ENCODE results near the gene RASA2.

RASA2 gene

GRCh38 chr3:141653847-141654246 is 167.0 kb downstream of the RASA2 start:
- no peaks in the 10 kb centered on the region for H3K4me1 ChIP-seq (ENCODE audit: control insufficient read depth, low read depth, low read length)
- no peaks in the 10 kb centered on the region for H3K36me3 ChIP-seq (ENCODE audit: control insufficient read depth, low read depth, low read length)
- no peak overlapping the region for H3K9ac ChIP-seq (ENCODE audit: low read length)
- no peak overlapping the region for H3K4me3 ChIP-seq (ENCODE audit: low read length)
- H3K27ac ChIP-seq (ENCODE audit: low read length) = no peak overlapping the region
- H3K9me3 ChIP-seq (ENCODE audit: control insufficient read depth, low read depth, low read length) = peaks cover 5% of the 10 kb centered on the region
- H3K27me3 ChIP-seq (ENCODE audit: control insufficient read depth, insufficient read depth, low read length) = peaks cover 13% of the 10 kb centered on the region

DNA sequence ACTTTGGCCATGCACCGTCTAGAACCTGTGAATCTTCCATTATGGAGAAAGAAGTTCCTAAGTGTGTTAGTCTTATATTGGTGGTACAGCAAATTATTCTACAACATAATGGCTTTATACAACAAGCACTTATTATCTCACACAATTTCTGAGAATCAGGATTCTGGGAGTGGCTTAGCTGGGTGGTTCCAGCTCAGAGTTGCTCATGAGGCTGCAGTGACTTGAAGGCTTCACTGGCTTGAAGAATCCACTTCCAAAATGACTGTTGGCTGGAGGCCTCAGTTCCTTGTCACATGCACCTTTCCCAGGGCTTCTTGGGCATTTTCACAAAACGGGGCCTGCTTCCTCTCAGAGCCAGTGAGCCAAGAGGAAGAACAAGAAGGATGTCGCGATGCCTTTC is 169.0 kb downstream of the RASA2 start:
- no peaks in the 10 kb centered on the region for H3K36me3 ChIP-seq (ENCODE audit: control insufficient read depth, low read depth, low read length)
- H3K9ac ChIP-seq (ENCODE audit: low read length) = no peak overlapping the region
- peaks cover 5% of the 10 kb centered on the region for H3K9me3 ChIP-seq (ENCODE audit: control insufficient read depth, low read depth, low read length)
- no peaks in the 10 kb centered on the region for H3K4me1 ChIP-seq (ENCODE audit: control insufficient read depth, low read depth, low read length)
- H3K27ac ChIP-seq (ENCODE audit: low read length) = no peak overlapping the region
- H3K27me3 ChIP-seq (ENCODE audit: control insufficient read depth, insufficient read depth, low read length) = peaks cover 33% of the 10 kb centered on the region
- H3K4me3 ChIP-seq (ENCODE audit: low read length) = no peak overlapping the region

- no peak overlapping the region for H3K27ac ChIP-seq (ENCODE audit: low read length)
- H3K4me3 ChIP-seq (ENCODE audit: low read length) = no peak overlapping the region
- H3K9me3 ChIP-seq (ENCODE audit: control insufficient read depth, low read depth, low read length) = peaks cover 5% of the 10 kb centered on the region
- no peak overlapping the region for H3K9ac ChIP-seq (ENCODE audit: low read length)
- H3K36me3 ChIP-seq (ENCODE audit: control insufficient read depth, low read depth, low read length) = no peaks in the 10 kb centered on the region
- H3K27me3 ChIP-seq (ENCODE audit: control insufficient read depth, insufficient read depth, low read length) = peaks cover 38% of the 10 kb centered on the region
- H3K4me1 ChIP-seq (ENCODE audit: control insufficient read depth, low read depth, low read length) = no peaks in the 10 kb centered on the region
Measured at GRCh38 chr3:141656771-141657170, 169.9 kb downstream of the RASA2 start.

DNA sequence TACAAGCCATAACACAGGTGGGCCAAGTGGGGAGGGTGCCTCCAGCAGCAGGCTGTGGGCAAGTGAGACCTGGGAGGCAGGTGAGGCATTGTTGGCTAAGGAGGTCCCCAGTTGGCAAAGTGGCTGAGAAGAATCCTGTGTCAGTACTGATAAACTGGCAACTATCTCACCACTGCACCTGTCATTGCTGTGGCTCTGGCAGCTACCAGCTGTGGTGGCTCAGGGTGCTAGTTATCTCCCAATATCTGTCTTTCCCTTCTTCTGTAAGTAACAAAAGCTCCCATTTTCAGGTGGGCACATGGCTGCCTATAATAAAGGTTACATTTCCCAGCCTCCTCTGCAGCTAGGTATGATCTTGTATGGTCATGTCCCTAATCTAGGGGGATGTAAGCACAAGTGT is 170.7 kb downstream of the RASA2 start:
- no peak overlapping the region for H3K4me3 ChIP-seq (ENCODE audit: low read length)
- no peaks in the 10 kb centered on the region for H3K4me1 ChIP-seq (ENCODE audit: control insufficient read depth, low read depth, low read length)
- H3K27ac ChIP-seq (ENCODE audit: low read length) = no peak overlapping the region
- H3K36me3 ChIP-seq (ENCODE audit: control insufficient read depth, low read depth, low read length) = no peaks in the 10 kb centered on the region
- peaks cover 38% of the 10 kb centered on the region for H3K27me3 ChIP-seq (ENCODE audit: control insufficient read depth, insufficient read depth, low read length)
- H3K9me3 ChIP-seq (ENCODE audit: control insufficient read depth, low read depth, low read length) = peaks cover 5% of the 10 kb centered on the region
- H3K9ac ChIP-seq (ENCODE audit: low read length) = no peak overlapping the region

- H3K36me3 ChIP-seq (ENCODE audit: control insufficient read depth, low read depth, low read length) = no peaks in the 10 kb centered on the region
- peaks cover 38% of the 10 kb centered on the region for H3K27me3 ChIP-seq (ENCODE audit: control insufficient read depth, insufficient read depth, low read length)
- H3K4me3 ChIP-seq (ENCODE audit: low read length) = peak overlapping the region; percentile 73
- H3K27ac ChIP-seq (ENCODE audit: low read length) = no peak overlapping the region
- H3K4me1 ChIP-seq (ENCODE audit: control insufficient read depth, low read depth, low read length) = peaks cover 5% of the 10 kb centered on the region
- H3K9me3 ChIP-seq (ENCODE audit: control insufficient read depth, low read depth, low read length) = peaks cover 5% of the 10 kb centered on the region
- H3K9ac ChIP-seq (ENCODE audit: low read length) = peak overlapping the region; percentile 23
Measured at GRCh38 chr3:141659821-141660613, 173.2 kb downstream of the RASA2 start.

GRCh38 chr3:141660614-141660947 is 173.8 kb downstream of the RASA2 start:
- H3K27ac ChIP-seq (ENCODE audit: low read length) = no peak overlapping the region
- peaks cover 5% of the 10 kb centered on the region for H3K4me1 ChIP-seq (ENCODE audit: control insufficient read depth, low read depth, low read length)
- no peaks in the 10 kb centered on the region for H3K36me3 ChIP-seq (ENCODE audit: control insufficient read depth, low read depth, low read length)
- H3K27me3 ChIP-seq (ENCODE audit: control insufficient read depth, insufficient read depth, low read length) = peaks cover 38% of the 10 kb centered on the region
- H3K9me3 ChIP-seq (ENCODE audit: control insufficient read depth, low read depth, low read length) = peaks cover 5% of the 10 kb centered on the region
- peak overlapping the region; percentile 73 for H3K4me3 ChIP-seq (ENCODE audit: low read length)
- peak overlapping the region; percentile 23 for H3K9ac ChIP-seq (ENCODE audit: low read length)

DNA sequence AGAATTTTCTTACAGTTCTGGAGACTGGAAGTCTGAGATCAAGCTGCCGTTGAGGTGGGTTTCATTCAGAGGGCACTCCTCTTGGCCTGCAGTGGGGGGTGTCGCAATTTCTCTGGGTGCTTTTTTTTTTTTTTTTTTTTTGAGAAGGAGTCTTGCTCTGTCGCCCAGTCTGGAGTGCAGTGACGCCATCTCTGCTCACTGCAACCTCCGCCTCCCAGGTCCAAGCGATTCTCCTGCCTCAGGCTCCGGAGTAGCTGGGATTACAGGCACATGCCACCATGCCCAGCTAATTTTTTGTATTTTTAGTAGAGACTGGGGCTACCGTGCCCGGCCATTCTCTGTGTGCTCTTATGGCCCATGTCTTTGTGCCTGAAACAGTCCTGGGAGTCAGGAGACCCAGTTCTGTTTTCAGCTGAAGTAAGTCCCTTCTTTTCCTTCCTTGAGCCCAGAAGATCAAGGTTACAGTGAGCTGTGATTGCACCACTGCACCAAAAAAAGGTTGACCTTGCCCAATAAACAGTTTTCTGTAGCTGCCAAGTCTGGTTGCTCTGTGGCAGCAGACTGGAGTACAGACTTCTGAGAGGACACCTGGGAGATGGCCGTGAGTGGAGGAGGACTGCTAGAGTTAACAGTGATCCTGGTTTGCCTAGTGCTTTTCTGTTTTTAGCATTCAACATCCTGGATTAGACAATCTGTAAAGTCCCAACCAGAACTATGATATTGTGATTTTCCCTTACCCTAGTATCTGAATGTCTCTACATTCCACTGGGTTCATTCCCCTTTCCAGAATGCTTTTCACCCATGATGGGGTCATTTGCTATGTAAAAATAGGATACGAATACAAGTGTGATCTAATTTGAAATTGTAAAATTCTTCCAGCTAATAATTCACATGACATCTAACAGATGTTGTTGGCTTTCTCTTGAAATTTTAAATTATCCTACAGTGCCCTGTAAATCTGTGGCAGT is 174.7 kb downstream of the RASA2 start:
- no peaks in the 10 kb centered on the region for H3K36me3 ChIP-seq (ENCODE audit: control insufficient read depth, low read depth, low read length)
- no peak overlapping the region for H3K4me3 ChIP-seq (ENCODE audit: low read length)
- H3K9ac ChIP-seq (ENCODE audit: low read length) = no peak overlapping the region
- peaks cover 38% of the 10 kb centered on the region for H3K27me3 ChIP-seq (ENCODE audit: control insufficient read depth, insufficient read depth, low read length)
- peaks cover 5% of the 10 kb centered on the region for H3K9me3 ChIP-seq (ENCODE audit: control insufficient read depth, low read depth, low read length)
- peaks cover 5% of the 10 kb centered on the region for H3K4me1 ChIP-seq (ENCODE audit: control insufficient read depth, low read depth, low read length)
- no peak overlapping the region for H3K27ac ChIP-seq (ENCODE audit: low read length)

GRCh38 chr3:141663993-141664392 is 177.2 kb downstream of the RASA2 start:
- peaks cover 5% of the 10 kb centered on the region for H3K4me1 ChIP-seq (ENCODE audit: control insufficient read depth, low read depth, low read length)
- peaks cover 6% of the 10 kb centered on the region for H3K9me3 ChIP-seq (ENCODE audit: control insufficient read depth, low read depth, low read length)
- no peak overlapping the region for H3K27ac ChIP-seq (ENCODE audit: low read length)
- peaks cover 23% of the 10 kb centered on the region for H3K27me3 ChIP-seq (ENCODE audit: control insufficient read depth, insufficient read depth, low read length)
- no peak overlapping the region for H3K9ac ChIP-seq (ENCODE audit: low read length)
- H3K4me3 ChIP-seq (ENCODE audit: low read length) = no peak overlapping the region
- no peaks in the 10 kb centered on the region for H3K36me3 ChIP-seq (ENCODE audit: control insufficient read depth, low read depth, low read length)
